HG03565 (cell line): ENCODE data around the gene ZFYVE1.
A peak's percentile ranks its signal among the peaks of the same experiment; 100 is the strongest.
"Not testable (repeated sequence)": the region's sequence is repeated elsewhere in the genome, so short reads cannot be mapped to it uniquely, and the experiment has no call there.

Source experiments
- ATAC-seq: cut with Tn5 transposase; IDR thresholded peaks from one replicate; pipeline ENCODE4 v1.9.1; 2021; ENCODE audit warnings: mild to moderate bottlenecking, moderate library complexity; ENCODE audit not compliant: unreplicated experiment

ZFYVE1 gene

GRCh38 chr14:72961016-72961415 is 65.9 kb downstream of the ZFYVE1 start:
- not testable (repeated sequence) for ATAC-seq

GRCh38 chr14:72958548-72958947 is 68.4 kb downstream of the ZFYVE1 start:
- no peak for ATAC-seq

- ATAC-seq, result no peak
Observed at GRCh38 chr14:72957213-72957612, 69.7 kb downstream of the ZFYVE1 start.

- ATAC-seq, result not testable (repeated sequence)
Observed at GRCh38 chr14:72956741-72957140, 70.2 kb downstream of the ZFYVE1 start.

GRCh38 chr14:72952171-72952570 is 74.7 kb downstream of the ZFYVE1 start:
- no peak for ATAC-seq

- no peak for ATAC-seq
Observed at GRCh38 chr14:72948481-72949138, 78.3 kb downstream of the ZFYVE1 start.

GRCh38 chr14:72947366-72948160 is 79.3 kb downstream of the ZFYVE1 start:
- ATAC-seq, result no peak

GRCh38 chr14:72946491-72946890 is 80.4 kb downstream of the ZFYVE1 start:
- ATAC-seq, result no peak

- no peak for ATAC-seq
Observed at GRCh38 chr14:72945356-72946027, 81.4 kb downstream of the ZFYVE1 start.

GRCh38 chr14:72943876-72944430 is 83.0 kb downstream of the ZFYVE1 start:
- ATAC-seq, result no peak

GRCh38 chr14:72942934-72943333 is 84.0 kb downstream of the ZFYVE1 start:
- ATAC-seq, result no peak

GRCh38 chr14:72941286-72941985 is 85.5 kb downstream of the ZFYVE1 start:
- no peak for ATAC-seq

- ATAC-seq, result no peak
Observed at GRCh38 chr14:72939630-72940029, 87.3 kb downstream of the ZFYVE1 start.

GRCh38 chr14:72932893-72933292 is 94.0 kb downstream of the ZFYVE1 start:
- no peak for ATAC-seq

- ATAC-seq, result no peak
Observed at GRCh38 chr14:72929316-72930080, 97.4 kb downstream of the ZFYVE1 start.

- no peak for ATAC-seq
Observed at GRCh38 chr14:72928872-72929271, 98.0 kb downstream of the ZFYVE1 start.

- peak; percentile 91 for ATAC-seq
Observed at GRCh38 chr14:72926292-72927028, 100.4 kb downstream of the ZFYVE1 start, which contains the start of gene DCAF4. Gene DCAF4, plus strand, starts transcription at chr14:72926464. Its CDS starts 11,515 bp downstream, at chr14:72937979.

- peak; percentile 10 for ATAC-seq
Observed at GRCh38 chr14:72925815-72926291, 101.1 kb downstream of the ZFYVE1 start.

GRCh38 chr14:72925171-72925759 is 101.6 kb downstream of the ZFYVE1 start:
- no peak for ATAC-seq
